Kidney capillary endothelial cell (primary cell): Measurements from ENCODE around the gene DIP2B.
A peak's percentile ranks its signal among the peaks of the same experiment; 100 is the strongest.

ENCODE experiments used
- DNase-seq: peaks from one replicate; pipeline ENCODE4 v3.0.0-alpha.2; 2018; ENCODE audit warnings: low spot score

The DIP2B gene

GRCh38 chr12:50637870-50638481, 133.2 kb downstream of the DIP2B start:
- peak; percentile 39 for DNase-seq

GRCh38 chr12:50638482-50638880, 133.7 kb downstream of the DIP2B start:
- DNase-seq = no peak

GRCh38 chr12:50639721-50640120, 134.9 kb downstream of the DIP2B start:
- no peak for DNase-seq

GRCh38 chr12:50640321-50640939, 135.6 kb downstream of the DIP2B start:
- no peak for DNase-seq

GRCh38 chr12:50641566-50641965, 136.8 kb downstream of the DIP2B start:
- no peak for DNase-seq

GRCh38 chr12:50642035-50642451, 137.3 kb downstream of the DIP2B start:
- peak; percentile 58 for DNase-seq

- no peak for DNase-seq
Observed at GRCh38 chr12:50642761-50643160, 138.0 kb downstream of the DIP2B start.

GRCh38 chr12:50647031-50647430, 142.2 kb downstream of the DIP2B start:
- no peak for DNase-seq

- DNase-seq = no peak
Observed at GRCh38 chr12:50647479-50647878, 142.7 kb downstream of the DIP2B start.

GRCh38 chr12:50650285-50650684, 145.5 kb downstream of the DIP2B start:
- no peak for DNase-seq

- no peak for DNase-seq
Observed at GRCh38 chr12:50655374-50655921, 150.7 kb downstream of the DIP2B start.

GRCh38 chr12:50659260-50659659, 154.5 kb downstream of the DIP2B start:
- DNase-seq = no peak

- no peak for DNase-seq
Observed at GRCh38 chr12:50659690-50660424, 155.1 kb downstream of the DIP2B start.

GRCh38 chr12:50660425-50660822, 155.6 kb downstream of the DIP2B start:
- DNase-seq = no peak

GRCh38 chr12:50661300-50662115, 156.7 kb downstream of the DIP2B start:
- DNase-seq = no peak

- DNase-seq = no peak
Observed at GRCh38 chr12:50662116-50662510, 157.3 kb downstream of the DIP2B start.

GRCh38 chr12:50665170-50665569, 160.4 kb downstream of the DIP2B start:
- DNase-seq = no peak

- DNase-seq = no peak
Observed at GRCh38 chr12:50665609-50666008, 160.8 kb downstream of the DIP2B start.

GRCh38 chr12:50666023-50666422, 161.2 kb downstream of the DIP2B start:
- DNase-seq = no peak

GRCh38 chr12:50672158-50672557, 167.4 kb downstream of the DIP2B start:
- no peak for DNase-seq

- DNase-seq = no peak
Observed at GRCh38 chr12:50676756-50677155, 172.0 kb downstream of the DIP2B start.

GRCh38 chr12:50677858-50678257, 173.1 kb downstream of the DIP2B start:
- no peak for DNase-seq
